ENCODE results near the gene MKLN1. TPM values are rescaled to one million over a fixed set of nuclear protein-coding genes. Genes with fewer than 3 reads are reported as not detected.

MKLN1 gene
- total and polyA plus RNA-seq, 2 donors (not counting 1 experiment from before 2014, with no cell fraction given) = 8.5 to 68.4 TPM

- DNase-seq (no peak), ATAC-seq (ENCODE audit: low read depth) (no peak)
- H4K20me1 ChIP-seq (ENCODE audit: control insufficient read depth, insufficient read depth, low read length, poor library complexity, severe bottlenecking) = no peaks in the 10 kb centered on the region
- H3K4me3 ChIP-seq (ENCODE audit: control extremely low read depth in 1 of 5, extremely low read depth in 1 of 5, insufficient read depth in 1 of 5, low read depth in 2 of 5, low read length in 4 of 5) = no peak overlapping the region
- intact Hi-C loops (cut with micrococcal nuclease) = no loop called here
- no peaks in the 10 kb centered on the region for H3K27me3 ChIP-seq (replicated peaks in 1 of 4; ENCODE audit: control extremely low read depth in 1 of 4, control insufficient read depth in 3 of 4, insufficient read depth in 4 of 4, low read length in 3 of 4)
- TF ChIP-seq CTCF (IDR thresholded peaks at IDR 0.05) (no peak), EZH2 (IDR thresholded peaks at IDR 0.05; ENCODE audit: borderline replicate concordance, insufficient read depth, low read depth, low read length, poor library complexity, severe bottlenecking) (no peak)
- ChIA-PET POLR2A (no interaction called here), CTCF (interaction anchor here (0.6 kb wide), 1 partner anchor 474 kb away, joined by 3 read pairs; no protein-coding TSS in a partner anchor)
- no peaks in the 10 kb centered on the region for H3K36me3 ChIP-seq (replicated peaks in 1 of 2; ENCODE audit: control extremely low read depth in 1 of 2, control insufficient read depth in 1 of 2, extremely low read depth in 1 of 2, insufficient read depth in 2 of 2, low read length in 1 of 2)
- Mint-ChIP-seq H3K4me3 (no peak overlapping the region), H3K27ac (no peak overlapping the region), H3K27me3 (no peaks in the 10 kb centered on the region), H3K4me1 (peaks cover 9% of the 10 kb centered on the region), H3K9me3 (ENCODE audit: insufficient read depth) (no peaks in the 10 kb centered on the region)
- H2AFZ ChIP-seq (ENCODE audit: insufficient read depth, low read depth, low read length, poor library complexity, severe bottlenecking) = no peak overlapping the region
- WGBS (ENCODE audit: insufficient coverage) = 95% methylated on average over 19 of the region's 19 CpGs
- no peak overlapping the region for H3K27ac ChIP-seq (ENCODE audit: low read length in 2 of 2)
- H3K9ac ChIP-seq (ENCODE audit: low read length) = no peak overlapping the region
- no peaks in the 10 kb centered on the region for H3K9me3 ChIP-seq (ENCODE audit: control extremely low read depth in 1 of 3, control insufficient read depth in 2 of 3, insufficient read depth in 1 of 3, low read length in 2 of 3)
- peaks cover 0 to 5% of the 10 kb centered on the region in 2 donors for H3K4me1 ChIP-seq (ENCODE audit: control insufficient read depth in 2 of 2, insufficient read depth in 2 of 2, low read length in 2 of 2)
- no peaks in the 10 kb centered on the region for H3K79me2 ChIP-seq (ENCODE audit: control insufficient read depth, insufficient read depth, low read length)
- H3K4me2 ChIP-seq (replicated peaks; ENCODE audit: low read depth, low read length, poor library complexity, severe bottlenecking) = no peak overlapping the region
Measured at GRCh38 chr7:131517218-131517923, 189.7 kb downstream of the MKLN1 start.

GRCh38 chr7:131518626-131519025 lies 190.9 kb downstream of the MKLN1 start:
- Histone ChIP-seq H3K4me1 (ENCODE audit: control insufficient read depth in 2 of 2, insufficient read depth in 2 of 2, low read length in 2 of 2) (peaks cover 0 to 5% of the 10 kb centered on the region in 2 donors), H2AFZ (ENCODE audit: insufficient read depth, low read depth, low read length, poor library complexity, severe bottlenecking) (no peak overlapping the region), H3K27me3 (replicated peaks in 1 of 4; ENCODE audit: control extremely low read depth in 1 of 4, control insufficient read depth in 3 of 4, insufficient read depth in 4 of 4, low read length in 3 of 4) (no peaks in the 10 kb centered on the region), H4K20me1 (ENCODE audit: control insufficient read depth, insufficient read depth, low read length, poor library complexity, severe bottlenecking) (no peaks in the 10 kb centered on the region), H3K9me3 (ENCODE audit: control extremely low read depth in 1 of 3, control insufficient read depth in 2 of 3, insufficient read depth in 1 of 3, low read length in 2 of 3) (no peaks in the 10 kb centered on the region), H3K36me3 (replicated peaks in 1 of 2; ENCODE audit: control extremely low read depth in 1 of 2, control insufficient read depth in 1 of 2, extremely low read depth in 1 of 2, insufficient read depth in 2 of 2, low read length in 1 of 2) (no peaks in the 10 kb centered on the region), H3K79me2 (ENCODE audit: control insufficient read depth, insufficient read depth, low read length) (no peaks in the 10 kb centered on the region), H3K9ac (ENCODE audit: low read length) (no peak overlapping the region), H3K27ac (ENCODE audit: low read length in 2 of 2) (no peak overlapping the region), H3K4me2 (replicated peaks; ENCODE audit: low read depth, low read length, poor library complexity, severe bottlenecking) (no peak overlapping the region), H3K4me3 (ENCODE audit: control extremely low read depth in 1 of 5, extremely low read depth in 1 of 5, insufficient read depth in 1 of 5, low read depth in 2 of 5, low read length in 4 of 5) (no peak overlapping the region)
- 95% methylated on average over 11 of the region's 11 CpGs for WGBS (ENCODE audit: insufficient coverage)
- ATAC-seq (ENCODE audit: low read depth) (no peak), DNase-seq (no peak)
- intact Hi-C loops (cut with micrococcal nuclease) = no loop called here
- CTCF ChIA-PET = interaction anchor here (0.6 to 1.0 kb wide), 2 partner anchors 11 to 199 kb away, joined by 3 to 7 read pairs; no protein-coding TSS in a partner anchor
- no peak for TF ChIP-seq EZH2 (IDR thresholded peaks at IDR 0.05; ENCODE audit: borderline replicate concordance, insufficient read depth, low read depth, low read length, poor library complexity, severe bottlenecking)
- no peak for TF ChIP-seq CTCF (IDR thresholded peaks at IDR 0.05)
- peaks cover 6% of the 10 kb centered on the region for H3K4me1 Mint-ChIP-seq
- no peak overlapping the region for H3K27ac Mint-ChIP-seq
- no peak overlapping the region for H3K4me3 Mint-ChIP-seq
- H3K9me3 Mint-ChIP-seq (ENCODE audit: insufficient read depth) = no peaks in the 10 kb centered on the region
- no peaks in the 10 kb centered on the region for H3K27me3 Mint-ChIP-seq
- POLR2A ChIA-PET = no interaction called here

Measured in B cell (primary cell).